Activated B cell treated with CpG ODN at 0.5 μM for 24 hours (primary cell): ENCODE measurements around the gene UBE2H. TPM values are rescaled to one million over a fixed set of nuclear protein-coding genes. Genes with fewer than 3 reads are reported as not detected.
"Not testable (repeated sequence)": the region's sequence is repeated elsewhere in the genome, so short reads cannot be mapped to it uniquely, and the experiment has no call there.

Experiments
- ATAC-seq: fragments of 200-7000 bp; cut with Tn5 transposase; one replicate; pipeline ENCODE4 v1.10.0; 2021; ENCODE audit warnings: low read depth, mild to moderate bottlenecking, moderate library complexity
- CTCF ChIA-PET: fragments of 350-600 bp; sonication (Branson Sonifier 250); formaldehyde crosslinking; loops from one replicate; lab custom pipeline; 2021; ENCODE audit warnings: antibody characterized with exemption; lab: Charles Lee
- POLR2A ChIA-PET: fragments of 350-600 bp; sonication (Branson Sonifier 250); formaldehyde crosslinking; loops from one replicate; lab custom pipeline; 2021; ENCODE audit warnings: antibody characterized with exemption; lab: Charles Lee
- DNase-seq: peaks from one replicate; pipeline ENCODE4 v3.0.0; 2022
- H3K27ac Mint-ChIP-seq: one replicate; pipeline ENCODE4 v1.8.0; 2020; ENCODE audit warnings: mixed read lengths
- H3K27me3 Mint-ChIP-seq: one replicate; pipeline ENCODE4 v1.8.0; 2021; ENCODE audit warnings: mixed read lengths
- H3K36me3 Mint-ChIP-seq: one replicate; pipeline ENCODE4 v1.8.0; 2021; ENCODE audit warnings: low read depth, mixed read lengths
- H3K4me1 Mint-ChIP-seq: one replicate; pipeline ENCODE4 v1.8.0; 2021; ENCODE audit warnings: mixed read lengths
- H3K4me3 Mint-ChIP-seq: one replicate; pipeline ENCODE4 v1.8.0; 2020; ENCODE audit warnings: mild to moderate bottlenecking, mixed read lengths
- H3K9me3 Mint-ChIP-seq: one replicate; pipeline ENCODE4 v1.8.0; 2020; ENCODE audit warnings: mixed read lengths
- CTCF ChIP-seq: fragments of 200-600 bp; IDR thresholded peaks from one replicate; pipeline ENCODE4 v1.8.0; 2022; ENCODE audit warnings: antibody characterized with exemption, mild to moderate bottlenecking
- intact Hi-C: fragments of 100-400 bp; cut with micrococcal nuclease; formaldehyde crosslinking; loops from one replicate; pipeline ENCODE4 v1.15.1; 2024
- total RNA-seq: library from RNA; stranded (reverse); gene quantifications from 2 replicates; pipeline ENCODE4 v1.2.3, GENCODE V29; 2022

The UBE2H gene
- total RNA-seq, 1 donor from 2014 or later, result 32.6 TPM

- TF ChIP-seq CTCF, result no peak
- Mint-ChIP-seq H3K4me3 (no peak overlapping the region), H3K27me3 (no peaks in the 10 kb centered on the region), H3K27ac (no peak overlapping the region), H3K4me1 (peaks cover 18% of the 10 kb centered on the region), H3K36me3 (peaks cover 10% of the 10 kb centered on the region), H3K9me3 (no peaks in the 10 kb centered on the region)
- ATAC-seq (no peak), DNase-seq (no peak)
- CTCF ChIA-PET, result interaction anchor here (3.6 kb wide), 1 partner anchor 184 kb away, joined by 27 read pairs; no protein-coding TSS in a partner anchor
- POLR2A ChIA-PET, result no interaction called here
- intact Hi-C loops, result loop anchor here (10.0 kb wide), 1 partner anchor 103 kb away; no protein-coding TSS in a partner anchor
These were observed 125.2 kb downstream of the UBE2H start for GRCh38 chr7:129827467-129827990.

GRCh38 chr7:129826895-129827294, 125.9 kb downstream of the UBE2H start:
- H3K27me3 Mint-ChIP-seq, H3K4me3 Mint-ChIP-seq, POLR2A ChIA-PET, H3K36me3 Mint-ChIP-seq, ATAC-seq, H3K27ac Mint-ChIP-seq, DNase-seq, H3K9me3 Mint-ChIP-seq: not testable (repeated sequence)
- CTCF ChIA-PET, result interaction anchor here (0.9 kb wide), 1 partner anchor 459 kb away, joined by 3 read pairs; no protein-coding TSS in a partner anchor
- peaks cover 18% of the 10 kb centered on the region for H3K4me1 Mint-ChIP-seq
- intact Hi-C loops, result loop anchor here (10.0 kb wide), 1 partner anchor 102 kb away; no protein-coding TSS in a partner anchor

GRCh38 chr7:129825209-129825970, 127.4 kb downstream of the UBE2H start:
- H3K4me1 Mint-ChIP-seq, result peaks cover 18% of the 10 kb centered on the region
- POLR2A ChIA-PET, result interaction anchor here (1.0 kb wide), 1 partner anchor 601 kb away, joined by 3 read pairs; the partner anchor contains the start of gene AHCYL2
- DNase-seq, result peak; percentile 94

GRCh38 chr7:129824291-129825208, 128.2 kb downstream of the UBE2H start:
- Mint-ChIP-seq H3K27ac (no peak overlapping the region), H3K27me3 (peaks cover 4% of the 10 kb centered on the region), H3K4me3 (peak overlapping the region; percentile 90), H3K4me1 (peaks cover 11% of the 10 kb centered on the region), H3K9me3 (no peaks in the 10 kb centered on the region), H3K36me3 (no peaks in the 10 kb centered on the region)
- ChIA-PET POLR2A (interaction anchor here (0.6 to 1.0 kb wide), 2 partner anchors 451 to 600 kb away, joined by 3 to 4 read pairs; partner anchors contain the start of gene AHCYL2), CTCF (interaction anchor here (0.6 to 3.9 kb wide), 12 partner anchors 10 to 553 kb away, joined by 3 to 28 read pairs (median 4); partner anchors contain the start of gene NRF1)
- DNase-seq, result peak; percentile 20
- intact Hi-C loops, result loop anchor here (1.0 to 10.0 kb wide), 10 partner anchors 44 to 600 kb away; partner anchors contain the start of gene SMKR1
- TF ChIP-seq CTCF, result no peak
- peak; percentile 10 for ATAC-seq

More at GRCh38 chr7:129825209-129825970, 127.4 kb downstream of the UBE2H start:
- peak overlapping the region; percentile 90 for H3K4me3 Mint-ChIP-seq
- TF ChIP-seq CTCF, result peak; percentile 43
- ATAC-seq, result peak; percentile 88
- no peaks in the 10 kb centered on the region for H3K9me3 Mint-ChIP-seq
- H3K27ac Mint-ChIP-seq, result peak overlapping the region; percentile 50
- CTCF ChIA-PET, result interaction anchor here (0.6 to 3.9 kb wide), 12 partner anchors 9 to 554 kb away, joined by 3 to 28 read pairs (median 4); partner anchors contain the start of gene NRF1
- no peaks in the 10 kb centered on the region for H3K36me3 Mint-ChIP-seq
- H3K27me3 Mint-ChIP-seq, result peaks cover 4% of the 10 kb centered on the region
- intact Hi-C loops, result loop anchor here (1.0 to 10.0 kb wide), 10 partner anchors 45 to 601 kb away; partner anchors contain the start of gene SMKR1

GRCh38 chr7:129823143-129823542, 129.6 kb downstream of the UBE2H start:
- H3K27ac Mint-ChIP-seq, H3K36me3 Mint-ChIP-seq, DNase-seq, H3K4me3 Mint-ChIP-seq, H3K27me3 Mint-ChIP-seq, ATAC-seq, H3K9me3 Mint-ChIP-seq, POLR2A ChIA-PET: not testable (repeated sequence)
- CTCF ChIA-PET, result interaction anchor here (3.9 kb wide), 1 partner anchor 187 kb away, joined by 28 read pairs; no protein-coding TSS in a partner anchor
- H3K4me1 Mint-ChIP-seq, result peaks cover 10% of the 10 kb centered on the region
- intact Hi-C loops, result loop anchor here (10.0 kb wide), 1 partner anchor 98 kb away; no protein-coding TSS in a partner anchor
